Activated CD4-positive, alpha-beta T cell treated with anti-CD3 and anti-CD28 coated beads, Interleukin-10, Interleukin-2, amounts not matched to agents 100 ng/mL and 50 ng/mL, durations not matched to agents 16 hours and 8 hours (primary cell): ENCODE measurements around the gene KHDC4.
"Not testable (repeated sequence)": the region's sequence is repeated elsewhere in the genome, so short reads cannot be mapped to it uniquely, and the experiment has no call there.

Source experiments
- DNase-seq: peaks from one replicate; pipeline ENCODE4 v3.0.0-alpha.2; 2020

KHDC4 gene

GRCh38 chr1:155897746-155898145, 36.5 kb downstream of the KHDC4 start:
- DNase-seq, result no peak

- not testable (repeated sequence) for DNase-seq
Observed at GRCh38 chr1:155896476-155896875, 37.7 kb downstream of the KHDC4 start.

GRCh38 chr1:155895617-155896016, 38.6 kb downstream of the KHDC4 start:
- DNase-seq, result not testable (repeated sequence)

GRCh38 chr1:155893389-155894142, 40.6 kb downstream of the KHDC4 start:
- DNase-seq, result peak; percentile 41

- DNase-seq, result no peak
Observed at GRCh38 chr1:155892796-155893195, 41.4 kb downstream of the KHDC4 start.

- no peak for DNase-seq
Observed at GRCh38 chr1:155890251-155890650, 44.0 kb downstream of the KHDC4 start.

- DNase-seq, result no peak
Observed at GRCh38 chr1:155889566-155889965, 44.6 kb downstream of the KHDC4 start.

- no peak for DNase-seq
Observed at GRCh38 chr1:155888481-155888880, 45.7 kb downstream of the KHDC4 start.

- DNase-seq, result no peak
Observed at GRCh38 chr1:155884982-155885381, 49.2 kb downstream of the KHDC4 start.

- no peak for DNase-seq
Observed at GRCh38 chr1:155884031-155884960, 49.9 kb downstream of the KHDC4 start.

GRCh38 chr1:155882766-155883165, 51.4 kb downstream of the KHDC4 start:
- no peak for DNase-seq

GRCh38 chr1:155882235-155882634, 52.0 kb downstream of the KHDC4 start:
- DNase-seq, result no peak

GRCh38 chr1:155880950-155881349, 53.3 kb downstream of the KHDC4 start:
- DNase-seq, result no peak

- no peak for DNase-seq
Observed at GRCh38 chr1:155880251-155880650, 54.0 kb downstream of the KHDC4 start.

GRCh38 chr1:155877945-155878344, 56.3 kb downstream of the KHDC4 start:
- DNase-seq, result no peak

GRCh38 chr1:155873860-155874259, 60.4 kb downstream of the KHDC4 start:
- no peak for DNase-seq

- no peak for DNase-seq
Observed at GRCh38 chr1:155872527-155872926, 61.7 kb downstream of the KHDC4 start.

- no peak for DNase-seq
Observed at GRCh38 chr1:155871390-155871789, 62.8 kb downstream of the KHDC4 start.

GRCh38 chr1:155867766-155868165, 66.4 kb downstream of the KHDC4 start:
- DNase-seq, result no peak

GRCh38 chr1:155864393-155864792, 69.8 kb downstream of the KHDC4 start:
- no peak for DNase-seq
